Cardiac muscle cell (in vitro differentiated cells and primary cell): Measurements from ENCODE around the gene SLC22A3. TPM values are rescaled to one million over a fixed set of nuclear protein-coding genes. Genes with fewer than 3 reads are reported as not detected.

ENCODE experiments used
- DNase-seq, 2 donors: peaks; one replicate each; pipeline versions ENCODE4 v3.0.0 to v3.0.0-alpha.2; 2010 to 2017; ENCODE audit warnings: low read depth in 1 of 2, low spot score in 1 of 2
- H3K27ac ChIP-seq: fragments of 200-600 bp; sonication (generic); 2 replicates; pipeline ENCODE4 v1.5.1; 2016
- H3K27me3 ChIP-seq: fragments of 200-600 bp; sonication (generic); 2 replicates; pipeline ENCODE4 v1.6.0; 2016; ENCODE audit warnings: control low read depth
- H3K36me3 ChIP-seq: fragments of 200-600 bp; sonication (generic); 2 replicates; pipeline ENCODE4 v1.5.1; 2016; ENCODE audit warnings: control low read depth
- H3K4me1 ChIP-seq: fragments of 200-600 bp; sonication (generic); 2 replicates; pipeline ENCODE4 v1.8.1; 2017; ENCODE audit warnings: low read depth, mild to moderate bottlenecking, mixed run types
- H3K4me3 ChIP-seq: fragments of 200-600 bp; sonication (generic); 2 replicates; pipeline ENCODE4 v1.5.1; 2016; ENCODE audit warnings: mild to moderate bottlenecking
- H3K9me3 ChIP-seq: fragments of 200-600 bp; sonication (generic); 2 replicates; pipeline ENCODE4 v1.5.1; 2017; ENCODE audit warnings: low read depth, mild to moderate bottlenecking, control low read depth
- polyA plus RNA-seq: library from polyadenylated mRNA; unstranded; fragments of >200 nt; fragmentation: Nextera tagmentation; extraction: Ambion mirVana; gene quantifications from 2 replicates; pipeline ENCODE4 v1.2.1, GENCODE V29; 2016
- total RNA-seq: library from RNA; depleted of rRNA; stranded (reverse); fragments of >200 nt; gene quantifications from 2 replicates; pipeline ENCODE4 v1.2.3, GENCODE V29; 2016
- TF ChIP-seq, protein P1 (sequence below): IDR thresholded peaks from 2 replicates; pipeline ENCODE4 v1.5.1; 2012; ENCODE audit warnings: low read depth, mild to moderate bottlenecking, low read length

Gene SLC22A3
- total and polyA plus RNA-seq, 2 experiments from 2014 or later, result 0.74 TPM; not detected in 1

DNA sequence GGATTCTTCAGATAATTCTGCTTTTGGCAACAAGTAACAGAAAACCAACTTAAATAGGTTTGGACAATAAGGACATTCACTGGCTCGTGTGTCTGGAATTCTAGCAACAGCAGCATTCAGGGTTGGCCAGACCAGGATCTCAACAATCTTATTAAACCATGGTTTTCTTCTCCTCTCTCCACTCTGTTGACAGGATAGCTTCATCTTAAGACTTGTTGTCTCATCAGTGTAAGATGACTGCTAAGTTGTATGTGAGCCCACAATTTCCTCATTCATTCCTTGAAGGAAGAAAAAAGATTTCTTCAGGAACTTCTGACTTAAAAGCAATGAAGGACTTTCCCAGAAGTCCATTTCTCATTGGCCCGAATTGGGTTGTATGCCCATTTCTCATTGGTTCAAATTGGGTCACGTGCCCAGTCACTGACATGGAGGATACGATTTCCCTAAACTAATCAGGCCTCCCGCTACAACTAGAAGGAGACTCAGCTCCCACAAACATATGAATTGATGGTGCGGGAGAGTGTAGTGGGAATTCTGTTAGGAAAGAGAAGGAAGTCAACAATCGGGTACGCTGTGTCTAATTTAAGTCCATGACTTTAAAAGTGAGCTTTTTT is 83.7 kb downstream of the SLC22A3 start:
- H3K27ac ChIP-seq, result no peak overlapping the region

DNA sequence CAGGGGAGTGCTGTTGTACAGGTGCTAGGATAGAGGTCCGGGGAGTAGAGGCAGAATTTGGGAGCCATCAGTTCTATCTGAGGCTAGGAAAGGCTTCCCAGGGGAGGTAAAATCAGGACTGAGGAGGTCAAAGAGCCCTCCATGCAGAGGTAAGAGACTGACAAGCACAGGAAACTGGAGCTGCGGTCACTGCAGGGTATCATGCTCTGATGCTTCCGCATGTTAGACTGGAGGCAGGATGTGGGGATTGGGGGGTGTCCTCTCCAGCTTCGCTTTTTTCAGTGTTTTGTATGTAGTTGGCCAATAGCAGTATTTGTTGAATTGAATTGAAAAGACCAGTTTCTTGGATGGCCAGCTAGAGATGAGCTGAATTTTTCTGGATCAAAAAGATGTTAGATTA is 87.8 kb downstream of the SLC22A3 start:
- Histone ChIP-seq H3K27me3 (no peaks in the 10 kb centered on the region), H3K27ac (no peak overlapping the region), H3K9me3 (no peaks in the 10 kb centered on the region), H3K4me3 (no peak overlapping the region), H3K4me1 (no peaks in the 10 kb centered on the region), H3K36me3 (no peaks in the 10 kb centered on the region)
- TF ChIP-seq, protein P1, sequence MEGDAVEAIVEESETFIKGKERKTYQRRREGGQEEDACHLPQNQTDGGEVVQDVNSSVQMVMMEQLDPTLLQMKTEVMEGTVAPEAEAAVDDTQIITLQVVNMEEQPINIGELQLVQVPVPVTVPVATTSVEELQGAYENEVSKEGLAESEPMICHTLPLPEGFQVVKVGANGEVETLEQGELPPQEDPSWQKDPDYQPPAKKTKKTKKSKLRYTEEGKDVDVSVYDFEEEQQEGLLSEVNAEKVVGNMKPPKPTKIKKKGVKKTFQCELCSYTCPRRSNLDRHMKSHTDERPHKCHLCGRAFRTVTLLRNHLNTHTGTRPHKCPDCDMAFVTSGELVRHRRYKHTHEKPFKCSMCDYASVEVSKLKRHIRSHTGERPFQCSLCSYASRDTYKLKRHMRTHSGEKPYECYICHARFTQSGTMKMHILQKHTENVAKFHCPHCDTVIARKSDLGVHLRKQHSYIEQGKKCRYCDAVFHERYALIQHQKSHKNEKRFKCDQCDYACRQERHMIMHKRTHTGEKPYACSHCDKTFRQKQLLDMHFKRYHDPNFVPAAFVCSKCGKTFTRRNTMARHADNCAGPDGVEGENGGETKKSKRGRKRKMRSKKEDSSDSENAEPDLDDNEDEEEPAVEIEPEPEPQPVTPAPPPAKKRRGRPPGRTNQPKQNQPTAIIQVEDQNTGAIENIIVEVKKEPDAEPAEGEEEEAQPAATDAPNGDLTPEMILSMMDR, result no peak
- no peak for DNase-seq

More for the DNA sequence above, 83.7 kb downstream of the SLC22A3 start:
- TF ChIP-seq, protein P1, result no peak
- Histone ChIP-seq H3K4me3 (no peak overlapping the region), H3K36me3 (no peaks in the 10 kb centered on the region), H3K9me3 (no peaks in the 10 kb centered on the region), H3K4me1 (no peaks in the 10 kb centered on the region), H3K27me3 (no peaks in the 10 kb centered on the region)
- peak in 1 of 2 donors; percentile 75 for DNase-seq

DNA sequence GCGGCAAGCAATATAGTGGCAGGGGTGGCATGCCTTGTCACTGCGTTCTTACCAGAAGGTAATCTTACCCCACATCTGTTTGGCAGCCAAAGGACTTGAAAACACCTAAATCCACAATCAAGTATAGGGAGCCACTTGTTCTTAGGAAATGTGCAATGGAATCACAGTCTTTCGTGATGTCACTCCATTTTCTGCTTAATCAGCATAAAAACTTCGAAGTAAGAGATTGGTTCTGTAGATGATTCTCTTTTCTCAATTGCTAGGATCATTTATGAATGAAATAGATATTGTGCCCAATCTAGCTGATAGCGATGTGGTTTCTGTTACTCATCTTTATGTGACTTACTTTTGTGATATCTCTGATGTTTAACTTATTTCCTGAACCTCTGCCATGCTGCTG is 89.0 kb downstream of the SLC22A3 start:
- no peaks in the 10 kb centered on the region for H3K9me3 ChIP-seq
- TF ChIP-seq, protein P1, result no peak

DNA sequence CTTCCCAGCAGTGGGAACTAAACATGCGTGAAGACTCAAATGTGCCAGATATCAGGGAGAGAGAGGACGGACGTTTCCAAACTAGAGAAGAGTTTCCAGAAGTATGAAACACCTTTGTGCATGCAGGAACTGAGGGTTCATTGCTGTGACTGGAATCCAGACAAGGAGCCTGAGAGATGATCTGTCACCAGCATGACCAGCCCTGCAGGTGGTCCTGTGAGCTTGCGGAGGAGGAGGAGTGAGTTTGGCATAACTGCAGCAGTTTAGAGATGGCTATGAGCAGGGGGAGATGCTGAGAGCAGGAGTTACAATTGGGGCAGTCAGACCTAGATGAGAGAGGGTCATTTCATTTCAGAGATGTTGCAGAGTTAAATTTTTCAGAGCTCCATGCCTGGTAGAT is 89.6 kb downstream of the SLC22A3 start:
- no peaks in the 10 kb centered on the region for H3K36me3 ChIP-seq
- no peaks in the 10 kb centered on the region for H3K4me1 ChIP-seq
- H3K27ac ChIP-seq, result no peak overlapping the region
- H3K4me3 ChIP-seq, result no peak overlapping the region
- no peak for DNase-seq
- no peaks in the 10 kb centered on the region for H3K27me3 ChIP-seq
- no peaks in the 10 kb centered on the region for H3K9me3 ChIP-seq
- TF ChIP-seq, protein P1, result no peak

More for the DNA sequence above, 89.0 kb downstream of the SLC22A3 start:
- Histone ChIP-seq H3K4me3 (no peak overlapping the region), H3K4me1 (no peaks in the 10 kb centered on the region), H3K27me3 (no peaks in the 10 kb centered on the region), H3K36me3 (no peaks in the 10 kb centered on the region), H3K27ac (no peak overlapping the region)
- DNase-seq, result no peak

DNA sequence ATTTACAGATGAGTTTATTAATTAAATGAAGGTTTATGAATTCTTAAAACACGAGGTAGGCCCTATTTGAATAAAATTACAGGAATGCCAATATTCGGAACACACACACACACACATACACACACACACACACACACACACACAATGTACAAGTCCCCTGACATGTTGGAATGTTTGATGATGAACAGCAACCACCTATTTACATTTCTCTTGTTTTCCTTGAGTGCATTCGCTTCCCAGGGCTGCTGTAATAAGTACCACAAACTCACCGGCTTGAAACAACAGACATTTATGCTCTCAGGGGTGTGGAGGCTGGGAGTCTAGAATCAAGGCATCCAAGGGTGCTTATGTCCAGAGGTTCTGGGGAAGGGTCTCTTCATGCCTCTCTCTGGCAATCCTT is 90.3 kb downstream of the SLC22A3 start:
- Histone ChIP-seq H3K4me3 (no peak overlapping the region), H3K9me3 (no peaks in the 10 kb centered on the region), H3K27ac (no peak overlapping the region), H3K4me1 (no peaks in the 10 kb centered on the region), H3K27me3 (no peaks in the 10 kb centered on the region), H3K36me3 (no peaks in the 10 kb centered on the region)
- TF ChIP-seq, protein P1, result no peak
- no peak for DNase-seq
